Spleen (tissue), 7 donors: ENCODE results near the gene KRTAP6-2.

Experiments
- POLR2A ChIP-seq, 3 donors: fragments of 450-650 bp; IDR thresholded peaks; one replicate each; pipeline ENCODE4 v1.5.1; 2017; ENCODE audit warnings: antibody characterized with exemption in 3 of 3, mild to moderate bottlenecking in 1 of 3
- TF ChIP-seq, protein P1 (sequence below), 11 experiments: fragments of 200-600 bp in 7 of 11; fragments of 450-650 bp in 4 of 11; sonication (generic) in 4 of 11; IDR thresholded peaks in 8 of 11; conservative IDR thresholded peaks in 3 of 11; 1 replicate in 7 of 11; 2 replicates in 4 of 11; pipeline versions ENCODE4 v1.4.0 to v1.8.0; 2016 to 2021; ENCODE audit warnings: antibody characterized with exemption in 11 of 11, inconsistent platforms in 4 of 11, mild to moderate bottlenecking in 1 of 11
- donor health status: DM: no; HTN: no; CAD: no; lungs with moderate emphysema.
- donor health status: DM: no; HTN: no; CAD: no.
- donor health status: DM: no; HTN: no; CAD: no.

DNA sequence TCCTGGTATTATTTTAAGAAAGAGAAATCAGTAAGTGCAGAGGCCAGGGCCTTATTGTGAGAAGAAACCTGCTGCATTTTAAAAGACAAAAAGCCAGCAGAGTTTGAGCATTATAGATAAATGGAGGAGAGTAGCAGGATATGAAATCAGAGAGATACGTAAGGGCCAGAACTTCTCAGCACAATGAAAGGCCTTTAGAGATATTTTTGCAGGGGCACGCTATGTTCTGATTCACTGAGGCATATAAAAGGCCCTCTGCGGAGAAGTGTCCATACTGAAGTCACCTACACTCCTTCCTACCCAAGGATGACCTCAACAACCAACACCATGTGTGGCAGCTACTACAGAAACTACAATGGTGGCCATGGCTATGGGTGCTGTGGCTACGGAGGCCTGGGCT is 6.6 kb downstream of the KRTAP6-2 start, which contains the start of gene KRTAP6-3:
- TF ChIP-seq, protein P1, sequence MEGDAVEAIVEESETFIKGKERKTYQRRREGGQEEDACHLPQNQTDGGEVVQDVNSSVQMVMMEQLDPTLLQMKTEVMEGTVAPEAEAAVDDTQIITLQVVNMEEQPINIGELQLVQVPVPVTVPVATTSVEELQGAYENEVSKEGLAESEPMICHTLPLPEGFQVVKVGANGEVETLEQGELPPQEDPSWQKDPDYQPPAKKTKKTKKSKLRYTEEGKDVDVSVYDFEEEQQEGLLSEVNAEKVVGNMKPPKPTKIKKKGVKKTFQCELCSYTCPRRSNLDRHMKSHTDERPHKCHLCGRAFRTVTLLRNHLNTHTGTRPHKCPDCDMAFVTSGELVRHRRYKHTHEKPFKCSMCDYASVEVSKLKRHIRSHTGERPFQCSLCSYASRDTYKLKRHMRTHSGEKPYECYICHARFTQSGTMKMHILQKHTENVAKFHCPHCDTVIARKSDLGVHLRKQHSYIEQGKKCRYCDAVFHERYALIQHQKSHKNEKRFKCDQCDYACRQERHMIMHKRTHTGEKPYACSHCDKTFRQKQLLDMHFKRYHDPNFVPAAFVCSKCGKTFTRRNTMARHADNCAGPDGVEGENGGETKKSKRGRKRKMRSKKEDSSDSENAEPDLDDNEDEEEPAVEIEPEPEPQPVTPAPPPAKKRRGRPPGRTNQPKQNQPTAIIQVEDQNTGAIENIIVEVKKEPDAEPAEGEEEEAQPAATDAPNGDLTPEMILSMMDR (IDR thresholded peaks at IDR 0.05 in 8 of 11, conservative IDR thresholded peaks at IDR 0.05 in 3 of 11): no peak
- no peak for TF ChIP-seq POLR2A (IDR thresholded peaks at IDR 0.05)
